ENCODE measurements around the gene OPALIN.

Gene OPALIN

DNA sequence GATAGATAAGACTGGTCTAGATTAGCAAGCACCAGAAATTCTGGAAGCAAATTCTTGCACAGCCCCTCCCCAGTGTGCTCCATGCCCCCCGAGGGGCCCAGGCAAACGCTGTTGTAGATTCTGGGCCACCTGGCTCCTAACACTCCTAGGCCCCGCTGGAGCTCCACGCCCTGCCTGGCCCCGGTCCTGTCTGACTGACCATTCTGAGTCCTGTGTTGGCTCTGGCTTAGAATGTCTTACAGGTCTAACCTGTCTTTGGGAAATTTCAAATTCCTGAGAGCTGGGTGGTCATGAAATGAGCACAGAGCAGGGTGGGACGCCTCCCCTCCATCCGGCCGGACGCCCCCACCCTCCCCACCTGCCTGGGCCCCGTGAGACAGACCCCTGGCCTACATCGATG lies 12.6 kb upstream of the OPALIN start:
- DNase-seq: no peak

- DNase-seq: no peak
Observed at GRCh38 chr10:96370584-96371157, 11.9 kb upstream of the OPALIN start.

- no peak for DNase-seq
Observed at GRCh38 chr10:96369890-96370583, 11.2 kb upstream of the OPALIN start.

GRCh38 chr10:96368971-96369370 lies 10.2 kb upstream of the OPALIN start:
- DNase-seq: no peak

- DNase-seq: no peak
Observed at GRCh38 chr10:96367470-96367869, 8.7 kb upstream of the OPALIN start.

DNA sequence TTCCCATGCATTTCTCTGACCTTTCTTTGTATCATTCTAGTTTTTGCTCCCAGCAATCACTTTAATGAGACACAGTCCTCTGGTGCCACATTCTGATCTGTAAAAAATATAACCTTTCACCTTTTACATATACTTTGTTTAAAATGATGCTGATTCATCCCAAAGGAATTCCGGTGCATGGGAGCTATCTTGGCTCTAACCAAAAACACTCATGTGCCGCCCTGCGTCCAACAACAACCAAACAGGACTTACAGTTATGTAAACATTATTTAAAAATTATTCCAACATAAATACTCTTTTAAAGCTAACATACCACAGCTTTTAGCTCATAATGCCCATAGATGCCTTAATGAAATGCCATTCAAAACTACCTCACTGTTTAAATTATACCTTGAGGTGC lies 7.7 kb upstream of the OPALIN start:
- no peak for DNase-seq

- DNase-seq: no peak
Observed at GRCh38 chr10:96365571-96365970, 6.8 kb upstream of the OPALIN start.

GRCh38 chr10:96360766-96361165 lies 2.0 kb upstream of the OPALIN start:
- DNase-seq: no peak

GRCh38 chr10:96360331-96360730 lies 1.5 kb upstream of the OPALIN start:
- DNase-seq: no peak

DNA sequence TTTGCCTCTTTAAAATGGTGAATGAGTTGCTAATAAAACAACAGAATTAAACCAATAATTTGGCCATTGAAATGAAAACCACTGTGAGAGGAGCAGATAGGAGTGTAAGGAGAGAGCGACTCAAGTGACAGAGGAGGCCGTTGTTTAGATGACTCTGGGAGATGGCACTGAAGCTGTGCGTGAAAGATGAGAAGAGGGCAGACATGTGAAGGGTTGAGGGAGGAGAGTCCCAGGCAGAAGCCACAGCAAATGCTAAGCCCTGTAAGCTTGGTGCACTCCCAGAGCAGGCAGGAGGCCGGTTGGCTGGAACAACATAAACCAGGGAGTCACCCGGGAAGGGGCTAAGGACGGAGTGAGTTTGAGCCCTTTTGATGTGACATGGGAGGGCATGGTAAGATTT lies 814 bp upstream of the OPALIN start:
- no peak for DNase-seq

GRCh38 chr10:96357038-96357620 lies 1.7 kb downstream of the OPALIN start:
- no peak for DNase-seq

GRCh38 chr10:96352582-96352981 lies 6.2 kb downstream of the OPALIN start:
- DNase-seq: no peak

- no peak for DNase-seq
Observed at GRCh38 chr10:96352027-96352426, 6.8 kb downstream of the OPALIN start.

GRCh38 chr10:96346295-96346694 lies 12.5 kb downstream of the OPALIN start:
- DNase-seq: no peak

DNA sequence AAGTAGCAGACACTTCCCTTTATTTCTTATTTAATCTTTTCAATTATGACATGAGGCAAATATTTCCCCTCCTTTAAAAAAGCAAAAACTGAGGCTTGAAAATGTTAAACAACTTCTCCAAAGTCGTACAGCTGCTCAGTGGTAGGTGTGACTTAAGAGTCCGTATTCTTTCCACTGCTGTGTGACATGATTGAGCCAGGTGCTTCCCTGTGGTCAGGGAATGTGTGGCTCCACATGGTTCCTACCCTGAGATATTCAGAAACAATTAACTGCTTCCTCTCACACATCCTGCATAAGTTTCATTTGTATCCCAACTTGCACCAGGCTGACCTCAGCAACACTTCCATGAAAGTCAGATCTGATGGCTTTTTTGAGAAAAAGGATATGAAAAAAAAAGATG lies 13.6 kb downstream of the OPALIN start:
- DNase-seq: no peak

DNA sequence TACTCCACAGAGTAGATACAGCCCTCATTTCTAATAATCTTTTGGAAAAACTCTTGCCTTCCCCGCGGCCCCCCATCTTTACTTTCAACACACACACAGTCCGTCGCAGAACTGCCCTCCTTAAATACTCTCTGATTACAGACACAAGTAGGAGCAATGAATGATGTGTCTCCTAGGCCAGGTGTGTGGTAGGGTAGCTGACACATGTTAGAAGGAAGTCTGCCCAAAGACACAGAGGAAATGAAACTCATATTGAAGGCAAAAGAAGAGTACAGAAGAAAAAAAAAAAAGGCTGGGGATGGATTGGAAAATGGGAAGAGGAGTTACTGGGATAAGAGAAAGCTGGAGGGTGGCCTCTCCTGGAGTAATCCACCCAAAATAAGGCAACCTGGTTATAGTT lies 14.6 kb downstream of the OPALIN start:
- no peak for DNase-seq

DNA sequence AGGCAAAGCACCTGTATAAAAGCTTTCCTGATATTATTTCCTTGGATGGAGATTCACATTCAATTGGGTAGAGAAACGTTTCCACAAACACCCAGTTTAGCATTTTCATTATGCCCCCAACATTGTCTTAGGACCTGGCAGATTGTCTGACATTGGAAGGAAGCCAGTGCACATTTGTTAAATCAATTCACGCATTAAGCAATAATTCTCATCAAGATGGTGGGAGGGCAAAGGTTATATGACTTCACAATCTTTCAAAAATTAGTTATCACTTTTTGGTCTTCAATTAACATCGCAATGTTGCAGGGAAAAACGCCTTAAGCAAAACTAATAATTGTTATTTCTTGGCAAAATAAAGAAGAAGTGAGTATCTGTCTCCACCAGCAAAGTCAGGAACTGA lies 16.4 kb downstream of the OPALIN start:
- DNase-seq: no peak

- no peak for DNase-seq
Observed at GRCh38 chr10:96341219-96342182, 17.3 kb downstream of the OPALIN start.

- no peak for DNase-seq
Observed at GRCh38 chr10:96339956-96340904, 18.6 kb downstream of the OPALIN start.

GRCh38 chr10:96339383-96339782 lies 19.4 kb downstream of the OPALIN start:
- no peak for DNase-seq

- no peak for DNase-seq
Observed at GRCh38 chr10:96338279-96338925, 20.4 kb downstream of the OPALIN start.

GRCh38 chr10:96337106-96337505 lies 21.7 kb downstream of the OPALIN start:
- no peak for DNase-seq
